ENCODE data around the gene MS4A8.
A peak's percentile ranks its signal among the peaks of the same experiment; 100 is the strongest.

- TF ChIP-seq CTCF (IDR thresholded peaks at IDR 0.05): peak in 1 of 6 experiments; percentile 22
- no peak for TF ChIP-seq POLR2A (IDR thresholded peaks at IDR 0.05)
Observed at GRCh38 chr11:60756307-60757032, 57.1 kb downstream of the MS4A8 start, which contains the start of gene MS4A15.

All from esophagus squamous epithelium (tissue), 4 donors.